Measurements from ENCODE around the gene PEX14. TPM values are rescaled to one million over a fixed set of nuclear protein-coding genes. Genes with fewer than 3 reads are reported as not detected.

Gene PEX14
- total and polyA plus RNA-seq, 9 of the 15 experiments (the other 6 are each of a cell fraction or from before 2014, with no cell fraction given) = 2.6 to 45.7 (median 22.7) TPM

GRCh38 chr1:10510520-10511493 is 36.1 kb downstream of the PEX14 start (continued):
- TF ChIP-seq ZBTB11 (CRISPR knock-in tag; IDR thresholded peaks at IDR 0.05) (peak in 1 of 3 experiments; percentile 61; a peak in 1 of 6 replicates), PCBP2 (IDR thresholded peaks at IDR 0.05; ENCODE audit: low read depth, low read length, poor library complexity, severe bottlenecking) (no peak), ATF3 (IDR thresholded peaks at IDR 0.05) (peak; percentile 99), ATF3 (CRISPR knock-in tag; conservative IDR thresholded peaks at IDR 0.05) (no peak; the same call in 1 of the 2 replicates), HNRNPH1 (optimal IDR thresholded peaks at IDR 0.05; ENCODE audit: low read depth, low read length) (no peak), ZNF24 (IDR thresholded peaks at IDR 0.05) (no peak), POLR2B (IDR thresholded peaks at IDR 0.05; ENCODE audit: low read depth, partially characterized antibody) (no peak), MECOM (CRISPR knock-in tag; IDR thresholded peaks at IDR 0.05) (no peak), PHB (CRISPR knock-in tag; IDR thresholded peaks at IDR 0.05) (no peak), NFIC (IDR thresholded peaks at IDR 0.05) (0 out of 2 replicates have a peak, but pooled peaks have one; percentile 39), TEAD1 (CRISPR knock-in tag; IDR thresholded peaks at IDR 0.05) (peak in 1 of 2 experiments; percentile 43; a peak in 1 of 4 replicates), SETDB1 (IDR thresholded peaks at IDR 0.05; ENCODE audit: low read length) (no peak), POLR2G (IDR thresholded peaks at IDR 0.05; ENCODE audit: low read depth, low read length) (no peak), USF2 (CRISPR knock-in tag; IDR thresholded peaks at IDR 0.05) (no peak), MBD1 (CRISPR knock-in tag; IDR thresholded peaks at IDR 0.05) (no peak), E2F1 (CRISPR knock-in tag; IDR thresholded peaks at IDR 0.05) (no peak)
